ENCODE data around the gene P2RY1. TPM values are rescaled to one million over a fixed set of nuclear protein-coding genes. Genes with fewer than 3 reads are reported as not detected.
"Not testable (repeated sequence)": the region's sequence is repeated elsewhere in the genome, so short reads cannot be mapped to it uniquely, and the experiment has no call there.

Gene P2RY1
- total and polyA plus RNA-seq, 2 donors, result 2.5 to 2.6 TPM

- not testable (repeated sequence) for H3K4me3 ChIP-seq (ENCODE audit: low read length in 2 of 2); H3K4me1 ChIP-seq (ENCODE audit: control insufficient read depth in 2 of 2, insufficient read depth in 2 of 2, low read length in 2 of 2); DNase-seq (ENCODE audit: low read depth in 6 of 9, low spot score in 9 of 9); H3K36me3 ChIP-seq (ENCODE audit: control insufficient read depth in 2 of 2, insufficient read depth in 2 of 2, low read length in 1 of 2); H3K9me3 ChIP-seq (ENCODE audit: control insufficient read depth in 2 of 2, insufficient read depth in 1 of 2, low read length in 1 of 2); H3K27me3 ChIP-seq (ENCODE audit: control insufficient read depth in 2 of 2, insufficient read depth in 1 of 2, low read length in 1 of 2); H3K27ac ChIP-seq (ENCODE audit: low read depth in 1 of 2, low read length in 1 of 2)
- 96% methylated on average over 3 of the region's 3 CpGs for WGBS
These were observed 11.8 kb downstream of the P2RY1 start for GRCh38 chr3:152846572-152847202.

GRCh38 chr3:152847599-152847998 is 12.7 kb downstream of the P2RY1 start:
- not testable (repeated sequence) for H3K9me3 ChIP-seq (ENCODE audit: control insufficient read depth in 2 of 2, insufficient read depth in 1 of 2, low read length in 1 of 2); H3K4me3 ChIP-seq (ENCODE audit: low read length in 2 of 2); H3K27me3 ChIP-seq (ENCODE audit: control insufficient read depth in 2 of 2, insufficient read depth in 1 of 2, low read length in 1 of 2); H3K36me3 ChIP-seq (ENCODE audit: control insufficient read depth in 2 of 2, insufficient read depth in 2 of 2, low read length in 1 of 2); H3K4me1 ChIP-seq (ENCODE audit: control insufficient read depth in 2 of 2, insufficient read depth in 2 of 2, low read length in 2 of 2); H3K27ac ChIP-seq (ENCODE audit: low read depth in 1 of 2, low read length in 1 of 2); DNase-seq (ENCODE audit: low read depth in 6 of 9, low spot score in 9 of 9)
- 97% methylated on average over 1 of the region's 1 CpG for WGBS

GRCh38 chr3:152849996-152850578 is 15.2 kb downstream of the P2RY1 start:
- no peak for DNase-seq (ENCODE audit: low read depth in 6 of 9, low spot score in 9 of 9)
- Histone ChIP-seq H3K9me3 (ENCODE audit: control insufficient read depth in 2 of 2, insufficient read depth in 1 of 2, low read length in 1 of 2) (peaks cover 0 to 7% of the 10 kb centered on the region in 2 donors), H3K36me3 (ENCODE audit: control insufficient read depth in 2 of 2, insufficient read depth in 2 of 2, low read length in 1 of 2) (no peaks in the 10 kb centered on the region), H3K27me3 (ENCODE audit: control insufficient read depth in 2 of 2, insufficient read depth in 1 of 2, low read length in 1 of 2) (no peaks in the 10 kb centered on the region), H3K27ac (ENCODE audit: low read depth in 1 of 2, low read length in 1 of 2) (no peak overlapping the region), H3K4me1 (ENCODE audit: control insufficient read depth in 2 of 2, insufficient read depth in 2 of 2, low read length in 2 of 2) (no peaks in the 10 kb centered on the region), H3K4me3 (ENCODE audit: low read length in 2 of 2) (no peak overlapping the region)
- 98% methylated on average over 2 of the region's 2 CpGs for WGBS

GRCh38 chr3:152853196-152853595 is 18.3 kb downstream of the P2RY1 start:
- H3K4me1 ChIP-seq (ENCODE audit: control insufficient read depth in 2 of 2, insufficient read depth in 2 of 2, low read length in 2 of 2), result no peaks in the 10 kb centered on the region
- no peak for DNase-seq (ENCODE audit: low read depth in 6 of 9, low spot score in 9 of 9)
- WGBS, result 93% methylated on average over 2 of the region's 2 CpGs
- H3K9me3 ChIP-seq (ENCODE audit: control insufficient read depth in 2 of 2, insufficient read depth in 1 of 2, low read length in 1 of 2), result no peaks in the 10 kb centered on the region
- H3K27me3 ChIP-seq (ENCODE audit: control insufficient read depth in 2 of 2, insufficient read depth in 1 of 2, low read length in 1 of 2), result no peaks in the 10 kb centered on the region
- H3K36me3 ChIP-seq (ENCODE audit: control insufficient read depth in 2 of 2, insufficient read depth in 2 of 2, low read length in 1 of 2), result no peaks in the 10 kb centered on the region
- no peak overlapping the region for H3K27ac ChIP-seq (ENCODE audit: low read depth in 1 of 2, low read length in 1 of 2)
- no peak overlapping the region for H3K4me3 ChIP-seq (ENCODE audit: low read length in 2 of 2)

GRCh38 chr3:152857082-152857481 is 22.2 kb downstream of the P2RY1 start:
- Histone ChIP-seq H3K4me1 (ENCODE audit: control insufficient read depth in 2 of 2, insufficient read depth in 2 of 2, low read length in 2 of 2) (no peaks in the 10 kb centered on the region), H3K4me3 (ENCODE audit: low read length in 2 of 2) (no peak overlapping the region), H3K27me3 (ENCODE audit: control insufficient read depth in 2 of 2, insufficient read depth in 1 of 2, low read length in 1 of 2) (no peaks in the 10 kb centered on the region), H3K9me3 (ENCODE audit: control insufficient read depth in 2 of 2, insufficient read depth in 1 of 2, low read length in 1 of 2) (no peaks in the 10 kb centered on the region), H3K36me3 (ENCODE audit: control insufficient read depth in 2 of 2, insufficient read depth in 2 of 2, low read length in 1 of 2) (no peaks in the 10 kb centered on the region), H3K27ac (ENCODE audit: low read depth in 1 of 2, low read length in 1 of 2) (no peak overlapping the region)
- no peak for DNase-seq (ENCODE audit: low read depth in 6 of 9, low spot score in 9 of 9)
- WGBS, result 98% methylated on average over 1 of the region's 1 CpG

- Histone ChIP-seq H3K4me1 (ENCODE audit: control insufficient read depth in 2 of 2, insufficient read depth in 2 of 2, low read length in 2 of 2) (no peaks in the 10 kb centered on the region), H3K36me3 (ENCODE audit: control insufficient read depth in 2 of 2, insufficient read depth in 2 of 2, low read length in 1 of 2) (no peaks in the 10 kb centered on the region), H3K9me3 (ENCODE audit: control insufficient read depth in 2 of 2, insufficient read depth in 1 of 2, low read length in 1 of 2) (no peaks in the 10 kb centered on the region), H3K4me3 (ENCODE audit: low read length in 2 of 2) (no peak overlapping the region), H3K27ac (ENCODE audit: low read depth in 1 of 2, low read length in 1 of 2) (no peak overlapping the region), H3K27me3 (ENCODE audit: control insufficient read depth in 2 of 2, insufficient read depth in 1 of 2, low read length in 1 of 2) (no peaks in the 10 kb centered on the region)
- DNase-seq (ENCODE audit: low read depth in 6 of 9, low spot score in 9 of 9), result no peak
- 86% methylated on average over 4 of the region's 4 CpGs for WGBS
These were observed 23.4 kb downstream of the P2RY1 start for GRCh38 chr3:152858170-152858800.

- 94% methylated on average over 1 of the region's 1 CpG for WGBS
- no peaks in the 10 kb centered on the region for H3K27me3 ChIP-seq (ENCODE audit: control insufficient read depth in 2 of 2, insufficient read depth in 1 of 2, low read length in 1 of 2)
These were observed 25.8 kb downstream of the P2RY1 start for GRCh38 chr3:152860736-152861135.

GRCh38 chr3:152865668-152866245 is 30.8 kb downstream of the P2RY1 start:
- no peaks in the 10 kb centered on the region for H3K4me1 ChIP-seq (ENCODE audit: control insufficient read depth in 2 of 2, insufficient read depth in 2 of 2, low read length in 2 of 2)
- H3K9me3 ChIP-seq (ENCODE audit: control insufficient read depth in 2 of 2, insufficient read depth in 1 of 2, low read length in 1 of 2), result no peaks in the 10 kb centered on the region
- no peaks in the 10 kb centered on the region for H3K36me3 ChIP-seq (ENCODE audit: control insufficient read depth in 2 of 2, insufficient read depth in 2 of 2, low read length in 1 of 2)
- DNase-seq (ENCODE audit: low read depth in 6 of 9, low spot score in 9 of 9), result no peak
- no peak overlapping the region for H3K4me3 ChIP-seq (ENCODE audit: low read length in 2 of 2)
- H3K27me3 ChIP-seq (ENCODE audit: control insufficient read depth in 2 of 2, insufficient read depth in 1 of 2, low read length in 1 of 2), result no peaks in the 10 kb centered on the region
- H3K27ac ChIP-seq (ENCODE audit: low read depth in 1 of 2, low read length in 1 of 2), result no peak overlapping the region

More at GRCh38 chr3:152860736-152861135, 25.8 kb downstream of the P2RY1 start:
- H3K9me3 ChIP-seq (ENCODE audit: control insufficient read depth in 2 of 2, insufficient read depth in 1 of 2, low read length in 1 of 2), result no peaks in the 10 kb centered on the region
- no peak overlapping the region for H3K27ac ChIP-seq (ENCODE audit: low read depth in 1 of 2, low read length in 1 of 2)
- no peaks in the 10 kb centered on the region for H3K36me3 ChIP-seq (ENCODE audit: control insufficient read depth in 2 of 2, insufficient read depth in 2 of 2, low read length in 1 of 2)
- H3K4me1 ChIP-seq (ENCODE audit: control insufficient read depth in 2 of 2, insufficient read depth in 2 of 2, low read length in 2 of 2), result no peaks in the 10 kb centered on the region
- DNase-seq (ENCODE audit: low read depth in 6 of 9, low spot score in 9 of 9), result no peak
- H3K4me3 ChIP-seq (ENCODE audit: low read length in 2 of 2), result no peak overlapping the region

GRCh38 chr3:152870027-152870426 is 35.1 kb downstream of the P2RY1 start:
- Histone ChIP-seq H3K27me3 (ENCODE audit: control insufficient read depth in 2 of 2, insufficient read depth in 1 of 2, low read length in 1 of 2) (no peaks in the 10 kb centered on the region), H3K4me3 (ENCODE audit: low read length in 2 of 2) (no peak overlapping the region), H3K9me3 (ENCODE audit: control insufficient read depth in 2 of 2, insufficient read depth in 1 of 2, low read length in 1 of 2) (peaks cover 0 to 6% of the 10 kb centered on the region in 2 donors), H3K36me3 (ENCODE audit: control insufficient read depth in 2 of 2, insufficient read depth in 2 of 2, low read length in 1 of 2) (no peaks in the 10 kb centered on the region), H3K4me1 (ENCODE audit: control insufficient read depth in 2 of 2, insufficient read depth in 2 of 2, low read length in 2 of 2) (no peaks in the 10 kb centered on the region), H3K27ac (ENCODE audit: low read depth in 1 of 2, low read length in 1 of 2) (no peak overlapping the region)
- DNase-seq (ENCODE audit: low read depth in 6 of 9, low spot score in 9 of 9), result peak in 1 of 9 donors; percentile 7
- WGBS, result 94% methylated on average over 5 of the region's 5 CpGs

All from thymus (tissue), 11 donors.